GM19035 (cell line): ENCODE data around the gene TMEM190.

Experiments
- ATAC-seq: cut with Tn5 transposase; IDR thresholded peaks from one replicate; pipeline ENCODE4 v1.9.1; 2021; ENCODE audit not compliant: unreplicated experiment

Gene TMEM190

GRCh38 chr19:55350620-55351315 lies 25.9 kb upstream of the TMEM190 start:
- no peak for ATAC-seq

- no peak for ATAC-seq
Observed at GRCh38 chr19:55352040-55352439, 24.6 kb upstream of the TMEM190 start.

- no peak for ATAC-seq
Observed at GRCh38 chr19:55352549-55353145, 24.0 kb upstream of the TMEM190 start.

- no peak for ATAC-seq
Observed at GRCh38 chr19:55353356-55353802, 23.2 kb upstream of the TMEM190 start.

- no peak for ATAC-seq
Observed at GRCh38 chr19:55353803-55354697, 22.6 kb upstream of the TMEM190 start.

GRCh38 chr19:55354698-55355212 lies 21.9 kb upstream of the TMEM190 start, which contains the start of gene COX6B2:
TSS of gene COX6B2 (minus strand) at chr19:55354719. CDS start at chr19:55354521, 198 bp downstream.
- ATAC-seq: no peak

GRCh38 chr19:55355213-55355821 lies 21.3 kb upstream of the TMEM190 start:
- no peak for ATAC-seq

GRCh38 chr19:55358493-55358892 lies 18.1 kb upstream of the TMEM190 start:
- no peak for ATAC-seq

- ATAC-seq: no peak
Observed at GRCh38 chr19:55358943-55359908, 17.4 kb upstream of the TMEM190 start.

- ATAC-seq: no peak
Observed at GRCh38 chr19:55360902-55361301, 15.7 kb upstream of the TMEM190 start.

GRCh38 chr19:55362174-55362989 lies 14.2 kb upstream of the TMEM190 start:
- no peak for ATAC-seq

- no peak for ATAC-seq
Observed at GRCh38 chr19:55362990-55363716, 13.5 kb upstream of the TMEM190 start, which contains the start of gene GARIN5B. TSS of gene GARIN5B (minus strand) at chr19:55363260. CDS start at chr19:55363066, 194 bp downstream.

GRCh38 chr19:55365245-55365644 lies 11.4 kb upstream of the TMEM190 start:
- no peak for ATAC-seq

GRCh38 chr19:55365964-55366363 lies 10.7 kb upstream of the TMEM190 start:
- ATAC-seq: no peak

GRCh38 chr19:55366790-55367189 lies 9.8 kb upstream of the TMEM190 start:
- no peak for ATAC-seq

GRCh38 chr19:55368106-55368505 lies 8.5 kb upstream of the TMEM190 start:
- ATAC-seq: no peak

GRCh38 chr19:55368701-55369563 lies 7.7 kb upstream of the TMEM190 start:
- ATAC-seq: no peak
